Stimulated activated CD4-positive, alpha-beta T cell treated with anti-CD3 and anti-CD28 coated beads, Interleukin-12 subunit alpha, Interleukin-12 subunit beta, amount 100 ng/mL, for 4 hours (primary cell): ENCODE measurements around the gene MYMX.
"Not testable (repeated sequence)": the region's sequence is repeated elsewhere in the genome, so short reads cannot be mapped to it uniquely, and the experiment has no call there.

Experiments used
- DNase-seq: peaks from one replicate; pipeline ENCODE4 v3.0.0-alpha.2; 2020

Gene MYMX

DNA sequence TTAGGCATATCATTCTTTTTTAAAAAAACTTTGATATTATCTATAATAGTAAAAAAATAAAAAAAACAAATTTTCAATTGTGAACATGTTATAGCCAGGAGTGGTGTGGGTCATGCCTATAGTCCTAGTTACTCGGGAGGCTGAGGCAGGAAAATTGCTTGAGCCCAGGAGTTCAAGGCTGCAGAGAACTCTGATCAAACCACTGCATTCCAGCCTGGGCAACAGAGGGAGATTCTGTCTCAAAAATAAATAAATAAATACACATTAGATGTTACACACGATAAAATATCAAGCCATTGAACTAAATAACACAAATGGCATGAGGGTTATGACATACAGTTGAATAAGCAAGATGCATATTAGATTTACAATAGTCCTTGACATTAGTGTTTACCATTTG is 27.9 kb upstream of the MYMX start:
- no peak for DNase-seq

DNA sequence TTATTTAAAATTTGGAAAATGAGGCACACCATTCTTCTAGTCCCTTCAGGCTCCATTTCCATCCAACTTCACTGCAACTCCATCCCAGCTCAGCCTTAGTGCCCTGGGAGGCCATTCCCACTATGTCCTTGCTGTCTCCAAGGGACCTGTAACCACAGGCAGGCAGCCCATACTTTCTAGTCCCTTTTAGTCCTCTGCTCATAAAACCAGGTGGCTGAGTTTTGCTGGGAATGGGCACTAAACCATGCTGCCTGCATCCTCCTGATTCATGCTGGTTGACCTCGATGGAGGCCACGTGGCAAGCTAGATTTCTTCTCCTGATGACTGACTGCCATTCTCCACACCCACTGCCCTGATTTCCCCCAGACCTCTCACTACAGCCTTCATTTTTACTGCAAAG is 27.5 kb upstream of the MYMX start:
- DNase-seq: no peak

DNA sequence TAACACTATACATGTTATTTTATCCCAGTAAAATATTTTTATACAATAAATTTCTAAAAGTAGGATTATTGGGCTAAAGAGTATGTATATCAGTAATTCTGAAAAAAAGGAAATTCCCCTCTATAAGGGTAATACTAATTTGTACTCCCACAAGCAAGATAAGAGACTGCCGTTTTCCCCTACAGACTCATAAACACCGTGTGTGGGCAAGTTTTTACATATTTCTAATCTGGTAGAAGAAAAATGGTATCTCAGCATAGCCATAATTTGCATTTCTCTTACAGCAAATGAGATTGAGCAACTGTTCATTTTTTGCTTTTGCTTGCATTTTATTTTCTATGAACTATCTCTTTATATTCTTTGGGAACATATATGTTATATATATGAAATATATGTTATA is 26.0 kb upstream of the MYMX start:
- DNase-seq: no peak

DNA sequence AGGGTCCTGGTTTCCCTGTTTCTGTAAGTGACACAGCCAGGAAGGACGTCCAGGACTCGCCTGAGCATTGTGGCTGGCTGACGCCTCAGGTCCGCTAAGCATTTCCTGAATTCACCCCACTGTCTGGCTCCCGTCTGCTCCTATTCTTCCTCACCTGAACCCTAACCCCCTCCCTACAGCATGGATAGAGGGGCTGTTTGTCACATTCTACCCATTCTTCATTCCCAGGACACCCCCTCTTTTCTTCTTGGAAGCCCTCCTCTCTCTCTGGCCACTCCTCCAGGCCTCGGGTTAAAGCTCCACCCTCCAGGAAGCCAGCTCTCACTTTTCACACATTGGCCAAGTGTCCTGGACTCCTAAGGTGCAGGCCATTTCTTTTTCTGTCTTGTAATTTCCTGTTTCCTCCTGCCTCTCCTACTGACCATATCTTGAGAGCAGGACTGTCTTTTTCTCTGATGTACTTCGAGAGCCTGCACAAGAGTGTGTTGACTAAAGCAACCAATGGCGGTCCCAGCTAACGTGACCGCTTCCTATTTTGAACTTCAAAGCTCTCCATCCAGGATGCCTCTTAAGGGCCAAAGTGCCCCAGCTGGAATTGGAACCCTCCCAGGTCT is 24.2 kb upstream of the MYMX start:
- DNase-seq: no peak

DNA sequence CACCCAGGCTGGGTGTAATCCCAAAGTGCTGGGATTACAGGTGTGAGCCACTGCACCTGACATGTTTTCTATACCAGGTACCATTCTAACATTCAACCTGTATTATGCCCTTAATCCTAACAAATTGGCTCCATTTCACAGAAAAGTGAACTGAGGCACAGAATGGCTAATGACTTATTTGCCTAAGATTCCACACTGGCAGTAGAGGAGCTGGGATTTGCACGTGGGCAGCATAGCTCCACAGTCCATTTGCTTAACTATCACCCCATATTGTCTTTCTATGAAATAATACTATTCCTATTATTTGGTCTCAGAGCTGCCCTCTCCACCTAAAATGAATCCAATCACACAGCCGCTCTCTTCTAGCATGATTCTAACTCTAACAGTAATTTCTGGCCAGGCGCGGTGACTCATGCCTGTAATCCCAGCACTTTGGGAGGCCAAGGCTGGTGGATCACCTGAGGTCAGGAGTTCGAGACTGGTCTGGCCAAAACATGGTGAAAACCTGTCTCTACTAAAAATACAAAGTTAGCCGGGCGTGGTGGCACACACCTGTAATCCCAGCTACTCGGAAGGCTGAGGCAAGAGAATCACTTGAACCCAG is 23.3 kb upstream of the MYMX start:
- no peak for DNase-seq

DNA sequence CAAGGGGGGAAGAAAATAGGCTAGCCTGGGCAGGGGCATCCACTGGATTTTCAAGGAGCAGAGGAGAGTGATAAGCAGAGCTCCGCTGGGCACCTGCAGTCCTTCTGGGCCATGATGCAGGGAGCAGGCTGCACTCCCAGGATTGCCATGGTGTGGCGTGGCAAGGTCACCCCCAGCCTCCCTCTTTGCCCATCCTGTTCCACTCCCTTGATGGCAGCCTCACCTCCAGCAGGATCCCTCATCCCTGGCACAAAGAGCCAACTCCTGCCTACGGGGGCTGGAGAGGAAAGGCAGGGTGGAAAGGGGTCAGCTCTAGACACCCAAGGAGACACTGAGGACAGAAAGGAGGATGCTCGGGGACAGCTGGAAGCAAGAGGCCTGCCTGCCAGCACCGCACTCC is 22.4 kb upstream of the MYMX start:
- no peak for DNase-seq

DNA sequence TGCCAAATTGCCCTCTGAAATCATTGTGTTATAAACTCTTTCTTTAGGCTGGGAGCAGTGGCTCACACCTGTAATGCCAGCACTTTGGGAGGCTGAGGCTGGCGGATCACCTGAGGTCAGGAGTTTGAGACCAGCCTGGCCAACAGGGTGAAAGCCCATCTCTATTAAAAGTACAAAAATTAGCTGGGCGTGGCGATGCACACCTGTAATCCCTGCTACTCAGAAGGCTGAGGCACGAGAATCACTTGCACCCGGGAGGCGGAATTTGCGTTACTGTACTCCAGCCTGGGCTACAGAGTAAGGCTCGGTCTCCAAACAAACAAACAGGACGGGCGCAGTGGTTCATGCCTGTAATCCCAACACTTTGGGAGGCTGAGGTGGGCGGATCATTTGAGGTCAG is 20.4 kb upstream of the MYMX start:
- DNase-seq: not testable (repeated sequence)

DNA sequence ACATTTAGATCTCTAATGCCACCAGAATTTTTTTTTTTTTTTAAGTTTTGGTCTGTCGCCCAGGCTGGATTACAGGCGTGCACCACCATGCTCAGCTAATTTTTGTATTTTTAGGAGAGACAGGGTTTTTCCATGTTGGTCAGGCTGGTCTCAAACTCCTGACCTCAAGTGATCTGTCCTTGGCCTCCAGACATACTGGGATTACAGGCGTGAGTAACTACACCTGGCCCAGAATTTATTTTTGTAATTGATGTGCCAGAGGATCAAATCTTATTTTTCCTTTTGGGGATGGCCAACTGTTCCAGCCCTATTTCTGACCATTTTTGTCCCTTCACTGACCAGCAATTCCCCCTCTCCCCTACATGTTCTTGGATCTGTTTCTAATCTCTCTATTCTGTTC is 18.0 kb upstream of the MYMX start:
- DNase-seq: no peak

DNA sequence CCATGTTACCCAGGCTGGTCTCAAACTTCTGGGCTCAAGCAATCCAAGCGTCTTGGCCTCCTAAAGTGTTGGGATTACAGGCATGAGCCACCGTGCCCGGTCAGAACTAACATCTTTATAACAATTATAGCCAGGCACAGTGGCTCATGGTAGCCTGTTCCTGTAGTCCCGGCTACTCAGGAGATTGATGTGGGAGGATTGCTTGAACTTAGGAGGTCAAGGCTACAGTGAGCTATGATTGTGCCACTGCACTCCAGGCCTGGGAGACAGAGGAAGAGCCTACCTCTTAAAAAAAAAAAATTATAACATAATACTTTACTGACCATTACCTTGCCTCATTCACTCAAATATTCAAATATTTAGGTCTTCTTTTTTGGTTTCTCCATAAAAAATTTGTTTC is 16.8 kb upstream of the MYMX start:
- no peak for DNase-seq

DNA sequence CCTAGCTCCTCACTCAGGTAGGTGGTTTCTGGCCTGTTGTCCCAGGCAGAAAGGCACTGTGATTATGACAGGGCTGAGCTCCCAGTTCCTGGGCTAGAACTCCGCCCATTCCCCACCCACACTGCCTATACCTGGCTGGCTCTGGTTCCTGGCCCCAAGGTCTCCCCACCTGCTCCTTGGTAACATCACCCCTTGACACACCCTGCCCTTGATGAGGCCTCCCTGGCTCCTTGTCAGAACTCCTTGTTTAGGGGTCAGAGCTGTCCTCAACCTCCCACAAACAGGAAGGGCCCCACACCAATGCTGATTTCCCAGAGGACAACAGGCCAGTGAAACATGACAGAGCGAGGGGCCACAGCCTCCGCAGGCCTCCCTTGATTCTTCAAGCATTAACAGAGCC is 15.5 kb upstream of the MYMX start:
- DNase-seq: no peak

DNA sequence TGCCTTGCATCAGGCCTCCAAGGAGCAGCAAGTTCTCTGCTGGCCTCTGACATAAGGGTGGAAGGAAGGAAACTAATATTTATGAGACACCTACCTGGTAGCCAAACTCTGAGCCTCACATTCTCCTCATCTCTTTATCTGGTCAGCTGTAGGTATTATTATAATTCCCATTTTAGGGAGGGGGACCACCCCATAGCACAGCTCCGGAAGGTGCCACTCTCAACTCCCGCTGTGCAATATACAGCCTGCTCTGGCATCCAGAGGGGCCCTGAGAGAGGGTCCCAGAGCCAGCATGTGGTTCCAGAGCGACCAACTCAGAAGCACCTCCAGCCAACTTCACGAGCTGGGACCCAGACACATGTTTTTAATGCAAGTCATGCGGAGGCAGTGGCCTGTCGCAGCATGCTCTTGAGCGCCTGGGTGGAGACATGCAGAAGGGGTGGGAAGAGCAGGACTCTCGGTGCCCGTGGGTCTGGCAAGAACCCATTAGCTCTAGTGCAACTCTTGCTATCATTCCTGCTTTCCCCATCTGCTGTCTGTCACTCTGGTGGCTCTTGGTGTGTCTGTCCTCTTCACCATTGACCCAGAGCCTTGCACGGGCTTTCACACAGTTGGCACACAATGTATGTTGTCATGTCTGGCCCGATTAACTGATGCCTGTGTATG is 15.0 kb upstream of the MYMX start:
- no peak for DNase-seq

DNA sequence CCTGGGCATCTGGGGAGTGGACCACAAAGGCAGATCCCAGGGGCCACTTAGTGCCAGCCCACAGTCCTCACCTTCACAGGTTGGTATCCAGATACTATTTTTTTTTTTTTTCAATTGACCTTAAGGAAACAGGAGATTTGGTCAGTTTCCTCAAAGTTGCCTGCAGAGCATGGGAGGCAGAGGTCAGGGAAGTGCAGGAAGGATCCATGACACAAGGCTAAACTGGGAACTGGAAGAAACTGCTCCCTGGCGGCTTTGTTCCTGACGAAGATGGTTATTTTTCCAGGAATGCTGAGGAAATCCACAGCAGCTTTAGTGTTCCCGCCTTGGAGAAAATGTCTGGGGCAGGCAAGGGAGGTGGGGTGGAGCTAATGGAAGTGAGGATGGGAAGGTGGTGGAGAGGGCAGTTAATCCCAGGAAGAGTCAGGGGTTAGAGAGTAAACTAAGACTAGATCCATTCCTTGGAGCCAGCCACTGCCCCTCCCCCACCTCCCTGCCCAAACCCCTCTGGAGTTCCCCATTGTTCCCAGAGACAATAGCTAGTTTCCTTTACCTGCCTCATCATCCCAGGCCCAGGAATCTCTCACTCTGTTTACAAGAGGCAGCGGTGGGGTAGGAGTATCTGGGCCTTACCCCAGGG is 14.3 kb upstream of the MYMX start:
- DNase-seq: no peak

DNA sequence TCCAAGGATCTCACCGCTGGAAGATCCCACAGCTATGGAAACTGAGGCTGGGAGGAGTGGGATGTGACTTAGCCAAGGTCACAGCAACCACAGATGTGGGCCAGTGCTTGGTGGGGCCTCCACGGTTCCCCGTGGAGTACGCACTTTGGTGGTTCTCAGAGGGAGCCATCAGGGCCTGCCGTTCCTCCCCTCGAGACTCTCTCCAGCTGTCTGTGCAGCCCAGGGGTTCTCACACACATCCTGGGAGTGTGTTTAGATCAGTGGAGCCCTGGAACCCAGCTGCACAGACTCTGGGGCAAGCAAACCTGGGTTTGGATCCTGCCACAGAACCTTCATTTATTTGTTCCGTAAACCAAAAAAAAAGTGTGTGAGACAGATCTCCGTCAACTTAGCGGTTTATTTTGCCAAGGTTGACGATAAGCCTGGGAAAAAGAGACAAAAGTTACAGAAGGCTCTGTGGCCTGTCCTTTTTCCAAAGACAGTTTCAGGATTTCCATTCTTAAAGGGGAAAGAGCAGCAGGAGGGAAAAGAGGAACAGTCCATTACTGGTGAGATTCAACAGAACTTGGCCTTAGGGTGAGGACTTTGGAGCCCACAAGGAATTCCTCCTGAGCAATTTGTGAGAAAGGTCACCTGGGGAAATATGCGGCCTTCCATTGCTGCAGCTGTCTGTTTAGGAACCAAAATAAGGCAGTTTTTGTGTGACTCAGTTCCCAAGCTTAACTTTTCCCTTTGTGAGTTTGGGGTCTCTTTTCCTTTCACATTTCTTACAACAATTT is 13.6 kb upstream of the MYMX start:
- DNase-seq: no peak

DNA sequence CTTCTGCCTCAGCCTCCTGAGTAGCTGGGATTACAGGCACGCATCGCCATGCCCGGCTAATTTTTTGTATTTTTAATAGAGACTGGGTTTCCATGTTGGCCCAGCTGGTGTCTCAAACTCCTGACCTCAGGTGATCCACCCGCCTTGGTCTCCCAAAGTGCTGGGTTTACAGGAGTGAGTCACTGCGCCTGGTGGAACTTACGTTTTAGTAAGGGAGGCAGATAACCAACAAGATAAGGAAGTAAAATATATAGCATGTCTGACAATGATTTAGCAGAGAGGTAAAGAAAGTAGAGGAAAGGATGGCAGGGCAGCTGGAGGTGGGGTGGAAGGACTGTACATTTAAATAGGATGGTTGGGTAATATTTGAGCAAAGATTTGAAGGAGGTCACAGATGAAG is 12.8 kb upstream of the MYMX start:
- DNase-seq: no peak

DNA sequence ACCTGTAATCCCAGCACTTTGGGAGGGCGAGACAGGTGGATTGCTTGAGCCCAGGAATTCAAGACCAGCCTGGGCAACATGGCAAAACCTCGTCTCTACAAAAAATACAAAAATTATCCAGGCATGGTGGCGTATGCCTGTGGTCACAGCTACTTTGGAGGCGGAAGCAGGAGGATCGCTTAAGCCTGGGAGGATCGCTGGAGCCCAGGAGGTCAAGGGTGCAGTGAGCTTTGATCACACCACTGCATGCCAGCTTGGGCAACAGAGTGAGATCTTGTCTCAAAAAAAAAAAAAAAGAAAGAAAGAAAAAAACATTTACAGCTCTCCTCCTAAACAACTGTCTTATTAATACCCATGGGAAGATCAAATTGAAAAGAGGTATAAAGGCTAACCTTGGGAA is 8.8 kb upstream of the MYMX start:
- DNase-seq: no peak

DNA sequence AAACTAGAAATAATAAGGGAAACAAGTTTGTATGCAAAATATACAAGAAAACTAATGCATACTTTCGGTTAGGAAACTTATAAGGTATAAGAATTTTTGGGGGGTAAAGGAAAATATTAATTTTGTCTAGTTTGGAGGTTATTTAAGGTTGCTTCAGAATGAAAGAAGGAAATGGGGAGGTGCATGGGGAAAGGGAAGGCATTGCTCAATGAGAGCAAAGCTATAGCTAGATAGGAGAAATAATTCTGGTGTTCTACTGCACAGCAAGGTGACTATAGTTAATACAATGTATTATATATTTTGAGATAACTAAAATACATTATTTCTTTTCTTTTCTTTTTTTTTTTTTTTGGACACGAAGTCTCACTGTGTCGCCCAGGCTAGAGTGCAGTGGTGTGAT is 5.4 kb upstream of the MYMX start:
- no peak for DNase-seq

DNA sequence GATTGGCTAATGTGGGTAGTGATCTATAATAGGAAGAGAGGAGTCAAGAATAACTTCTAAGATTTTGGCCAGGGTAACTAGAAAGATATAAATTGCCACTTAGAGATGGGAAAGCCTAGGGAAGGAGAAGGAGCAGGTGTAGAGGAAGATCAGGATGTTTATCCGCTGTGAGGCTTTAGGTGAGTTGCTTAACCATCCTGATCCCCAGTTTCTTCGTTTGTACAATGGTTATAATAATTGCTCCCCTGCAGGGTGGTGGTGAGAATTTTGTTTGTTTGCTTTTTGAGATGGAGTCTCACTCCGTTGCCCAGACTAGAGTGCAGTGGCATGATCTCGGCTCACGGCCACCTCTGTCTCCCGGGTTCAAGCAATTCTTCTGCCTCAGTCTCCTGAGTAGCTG is 2.4 kb upstream of the MYMX start:
- no peak for DNase-seq

DNA sequence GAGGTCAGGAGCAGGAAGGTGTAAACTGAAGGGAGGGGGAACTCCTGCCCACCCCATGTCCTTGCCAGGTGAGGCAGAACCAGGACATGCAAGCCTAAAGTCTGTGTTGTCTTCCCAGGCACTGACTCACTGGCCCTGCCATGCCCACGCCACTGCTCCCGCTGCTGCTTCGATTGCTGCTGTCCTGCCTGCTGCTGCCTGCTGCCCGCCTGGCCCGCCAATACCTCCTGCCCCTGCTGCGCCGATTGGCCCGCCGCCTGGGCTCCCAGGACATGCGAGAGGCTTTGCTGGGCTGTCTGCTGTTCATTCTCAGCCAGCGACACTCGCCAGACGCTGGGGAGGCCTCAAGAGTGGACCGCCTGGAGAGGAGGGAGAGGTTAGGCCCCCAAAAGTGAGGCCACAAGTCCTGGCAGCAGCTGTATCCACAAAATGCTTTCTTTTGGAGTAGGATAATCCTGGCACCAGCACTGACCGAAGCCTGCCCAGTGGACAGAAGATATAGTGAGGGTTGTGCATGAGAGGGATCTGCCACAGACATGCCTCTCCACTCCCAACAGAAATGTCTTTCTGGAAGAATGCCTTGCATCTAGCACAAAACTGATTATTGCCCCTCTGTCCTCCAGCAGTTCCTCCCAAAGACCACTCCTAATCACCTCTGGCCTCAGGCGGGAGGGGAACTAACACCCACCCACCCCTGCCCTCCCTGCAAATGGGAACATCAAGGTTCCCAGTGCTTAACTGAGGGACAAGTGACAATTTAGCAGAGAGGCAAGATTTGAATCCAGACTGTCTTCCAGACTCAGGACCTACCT is 812 bp downstream of the MYMX start:
- no peak for DNase-seq

DNA sequence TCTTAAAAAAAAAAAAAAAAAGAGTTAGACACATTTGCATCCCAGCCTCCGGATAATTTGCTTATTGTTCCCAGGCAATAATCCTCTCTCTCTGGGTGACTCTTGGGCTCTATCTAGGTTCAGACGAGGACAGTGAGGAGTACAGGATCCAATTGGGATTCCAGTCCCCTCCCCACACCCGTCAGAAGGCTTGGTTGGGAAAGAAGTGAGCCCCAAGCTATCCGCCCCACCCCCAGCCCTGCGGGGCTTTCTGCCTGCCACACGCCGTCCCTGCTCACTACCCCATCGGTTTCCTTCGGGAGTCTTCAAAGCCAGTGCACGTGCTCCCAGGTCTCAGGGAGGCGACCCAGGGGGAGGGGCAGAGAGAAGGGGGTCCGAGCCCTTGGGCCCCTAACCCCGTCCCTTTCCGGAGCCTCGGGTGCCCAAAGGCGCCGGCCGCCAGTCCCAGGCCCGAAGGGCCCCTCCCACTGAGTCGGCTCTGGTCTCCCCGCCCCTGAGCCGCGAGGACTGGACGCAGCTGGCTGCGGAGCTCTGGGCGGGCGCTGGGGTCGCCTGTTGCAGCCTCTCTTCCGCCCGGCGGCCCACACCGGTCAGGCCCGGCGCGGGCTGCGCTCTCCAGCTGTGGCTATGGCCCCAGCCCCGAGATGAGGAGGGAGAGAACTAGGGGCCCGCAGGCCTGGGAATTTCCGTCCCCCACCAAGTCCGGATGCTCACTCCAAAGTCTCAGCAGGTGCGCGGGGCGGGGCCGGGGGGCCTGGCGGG is 2.5 kb downstream of the MYMX start:
- no peak for DNase-seq

DNA sequence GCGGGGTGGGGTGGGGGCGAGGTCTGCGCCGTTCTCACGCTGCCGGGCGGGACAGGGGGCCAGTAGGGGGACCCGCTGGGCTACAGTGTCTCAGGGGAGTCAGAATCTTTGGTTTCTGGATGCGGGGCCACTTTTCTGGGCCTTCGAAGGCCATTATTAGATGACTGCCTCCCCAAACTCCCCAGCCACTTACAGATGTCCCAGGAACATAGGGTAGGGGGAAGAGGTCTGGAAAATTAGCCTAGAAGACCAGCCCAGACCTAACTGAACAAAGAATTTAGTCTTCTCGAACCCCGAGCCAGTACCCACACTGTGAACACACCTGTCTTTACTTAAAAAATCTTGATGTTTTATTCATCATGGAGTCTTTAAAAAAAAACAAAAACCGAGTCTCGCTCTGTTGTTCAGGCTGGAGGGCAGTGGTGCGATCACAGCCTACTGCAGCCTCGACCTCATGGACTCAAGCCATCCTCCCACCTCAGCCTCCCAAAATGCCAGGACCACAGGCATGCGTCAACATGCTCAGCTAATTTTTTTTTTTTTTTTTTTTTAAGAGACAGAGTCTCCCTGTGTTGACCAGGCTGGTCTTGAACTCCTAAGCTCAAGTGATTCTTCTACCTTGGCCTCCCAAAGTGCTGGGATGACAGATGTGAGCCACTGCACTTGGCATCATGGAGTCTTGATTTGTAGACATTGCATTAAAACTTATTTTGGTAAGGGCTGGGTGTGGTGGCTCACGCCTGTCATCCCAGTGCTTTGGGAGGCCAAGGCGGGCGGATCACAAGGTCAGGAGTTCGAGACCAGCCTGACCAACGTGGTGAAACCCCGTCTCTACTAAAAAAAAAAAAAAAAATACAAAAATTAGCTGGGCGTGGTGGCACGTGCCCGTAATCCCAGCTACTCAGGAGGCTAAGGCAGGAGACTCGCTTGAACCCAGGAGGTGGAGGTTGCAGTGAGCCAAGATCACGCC is 3.4 kb downstream of the MYMX start:
- no peak for DNase-seq

DNA sequence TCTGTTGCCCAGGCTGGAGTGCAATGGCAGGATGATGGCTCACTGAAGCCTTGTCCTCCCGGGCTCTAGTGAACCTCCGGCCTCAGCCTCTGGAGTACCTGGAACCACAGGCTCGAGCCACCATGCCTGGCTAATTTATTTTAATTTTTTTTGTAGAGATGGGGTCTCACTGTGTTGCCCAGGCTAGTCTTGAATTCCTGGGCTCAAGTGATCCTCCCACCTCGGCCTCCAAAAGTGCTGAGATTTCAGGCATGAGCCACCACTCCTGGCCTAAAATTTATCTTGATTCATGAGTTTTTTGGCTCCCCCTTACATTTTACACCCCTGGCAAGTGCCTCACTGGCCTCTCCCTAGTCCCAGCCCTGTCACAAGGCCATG is 4.2 kb downstream of the MYMX start:
- DNase-seq: no peak
